ENCODE results near the gene NKAPD1.
A peak's percentile ranks its signal among the peaks of the same experiment; 100 is the strongest.
"Not testable (repeated sequence)": the region's sequence is repeated elsewhere in the genome, so short reads cannot be mapped to it uniquely, and the experiment has no call there.

Gene NKAPD1

DNA sequence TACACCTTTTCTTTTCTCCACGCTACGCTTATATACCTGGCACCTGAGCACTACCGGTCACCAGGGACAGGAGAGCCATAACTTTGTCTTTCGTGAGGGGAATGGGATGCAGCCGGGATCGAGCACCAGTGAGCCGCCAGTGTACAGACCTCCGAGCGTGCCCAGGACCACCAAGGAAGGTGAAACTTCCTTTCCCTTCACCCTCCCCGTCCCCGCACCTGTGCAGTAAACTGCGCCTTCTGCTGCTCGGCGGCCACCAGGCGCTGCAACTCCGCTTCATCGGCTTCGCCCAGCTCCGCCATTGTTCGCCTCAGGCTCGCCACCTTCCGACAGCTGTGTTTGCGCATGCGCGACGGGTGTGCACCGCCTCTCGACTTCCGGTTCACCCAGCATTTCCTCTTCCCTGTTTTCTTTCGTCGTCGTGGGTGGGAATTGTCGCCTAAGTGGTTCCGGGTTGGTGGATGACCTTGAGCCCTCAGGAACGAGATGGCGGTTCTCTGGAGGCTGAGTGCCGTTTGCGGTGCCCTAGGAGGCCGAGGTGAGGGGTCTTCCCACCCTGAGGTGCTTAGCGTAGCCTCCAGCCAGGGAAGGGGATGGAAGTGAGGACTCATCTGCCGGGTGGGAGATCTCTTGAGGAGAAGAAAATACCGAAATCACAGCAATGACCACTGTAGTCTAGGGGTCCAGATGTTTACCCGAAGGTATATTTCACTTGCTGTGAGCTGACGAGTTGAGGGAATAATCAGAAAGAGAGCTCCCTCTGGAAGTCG is 12.5 kb downstream of the NKAPD1 start, which contains the start of the genes SDHD and TIMM8B:
Gene SDHD (plus strand): TSS at position 452 of the 770 bp plus-strand sequence. CDS start 35 bp downstream, at position 487.
Gene TIMM8B (minus strand): TSS at position 335 of the 770 bp plus-strand sequence. CDS start 33 bp downstream, at position 302.
- DNase-seq: peak; percentile 96

DNA sequence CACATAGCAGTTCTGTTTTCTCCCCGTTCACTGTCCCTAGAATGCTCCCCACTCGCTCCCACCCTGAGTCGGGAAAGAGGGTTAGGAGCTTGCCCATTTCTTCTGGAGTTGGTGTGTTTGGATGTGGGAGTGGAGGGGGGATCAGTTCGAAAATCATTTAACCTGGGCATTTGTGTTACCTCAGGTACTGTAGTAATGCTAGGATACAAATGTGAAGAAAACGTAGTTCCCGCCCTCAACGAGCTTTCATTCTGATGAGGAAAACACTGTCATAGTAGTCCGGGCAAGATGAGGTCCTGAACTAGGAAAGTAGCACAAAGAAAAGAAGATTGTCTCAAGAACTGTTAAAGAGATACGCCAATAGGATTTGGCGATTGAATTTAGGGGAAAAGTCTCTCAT is 13.1 kb downstream of the NKAPD1 start:
- no peak for DNase-seq

DNA sequence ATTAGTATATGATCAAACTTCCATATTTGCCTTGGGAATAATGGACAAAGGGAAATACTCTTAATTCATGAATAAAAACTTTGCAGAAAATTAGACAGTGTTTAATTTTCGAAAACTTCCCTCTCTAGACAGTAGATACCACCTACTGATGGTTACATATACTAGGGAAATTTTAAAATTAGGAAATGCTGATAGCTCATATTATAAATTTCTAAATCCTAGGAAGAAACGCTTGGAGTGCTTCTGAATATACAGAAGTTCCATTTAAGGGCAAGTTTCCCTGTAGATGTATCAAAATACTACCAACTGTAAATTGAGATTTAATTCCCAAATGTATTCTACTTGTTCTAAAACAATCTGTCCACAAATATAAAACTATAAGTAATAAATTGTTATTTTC is 21.2 kb downstream of the NKAPD1 start:
- DNase-seq: not testable (repeated sequence)

DNA sequence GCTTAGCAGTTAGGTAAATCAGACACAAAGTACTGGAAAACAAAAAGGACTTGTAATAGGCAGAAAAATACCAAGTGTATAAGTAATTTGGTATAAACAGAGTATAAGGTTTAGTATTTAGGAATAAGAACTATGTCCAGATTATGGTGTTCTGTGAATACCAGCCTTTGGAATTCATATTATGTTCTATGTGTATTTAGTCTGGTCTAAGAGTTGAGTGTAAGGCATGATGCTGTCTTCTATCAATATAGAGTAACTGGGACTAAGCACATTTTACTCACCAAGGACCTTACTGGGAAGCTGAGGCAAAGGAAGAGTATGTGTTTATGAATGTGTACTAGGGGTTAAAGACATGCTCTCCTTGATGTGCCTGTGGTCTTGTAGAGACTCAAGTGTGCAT is 22.1 kb downstream of the NKAPD1 start:
- no peak for DNase-seq

DNA sequence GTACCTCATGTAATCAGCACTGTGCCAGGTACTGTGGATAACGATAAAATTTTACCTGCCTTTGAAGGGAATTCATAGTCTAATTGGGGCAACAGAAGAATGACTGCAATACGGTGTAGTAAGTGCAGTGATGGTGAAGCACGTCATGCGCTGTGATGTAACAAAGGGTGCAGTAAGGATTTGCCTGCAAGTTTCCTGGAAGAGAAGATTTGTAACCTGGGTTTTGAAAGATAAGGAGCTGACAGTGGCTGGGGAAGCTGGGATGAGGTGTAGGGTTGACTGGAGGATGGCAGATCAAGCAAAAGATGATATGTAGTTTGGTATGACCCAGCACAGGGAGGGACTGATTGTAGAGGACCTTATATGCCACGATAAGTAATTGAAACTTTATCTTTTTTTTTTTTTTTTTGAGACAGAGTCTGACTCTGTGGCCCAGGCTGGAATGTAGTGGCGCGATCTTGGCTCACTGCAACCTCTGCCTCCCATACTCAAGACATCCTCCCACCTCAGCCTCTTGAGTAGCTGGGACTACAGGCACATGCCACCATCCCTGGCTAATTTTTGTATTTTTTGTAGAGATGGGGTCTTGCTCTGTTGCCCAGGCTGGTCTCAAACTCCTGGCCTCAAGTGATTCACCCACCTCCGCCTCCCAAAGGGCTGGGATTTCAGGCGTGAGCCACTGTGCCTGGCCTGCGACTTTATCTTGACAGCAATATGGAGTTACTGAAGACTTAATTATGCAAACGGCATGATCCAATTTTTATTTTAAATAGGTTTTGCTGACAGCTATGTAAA is 23.8 kb downstream of the NKAPD1 start:
- DNase-seq: no peak

DNA sequence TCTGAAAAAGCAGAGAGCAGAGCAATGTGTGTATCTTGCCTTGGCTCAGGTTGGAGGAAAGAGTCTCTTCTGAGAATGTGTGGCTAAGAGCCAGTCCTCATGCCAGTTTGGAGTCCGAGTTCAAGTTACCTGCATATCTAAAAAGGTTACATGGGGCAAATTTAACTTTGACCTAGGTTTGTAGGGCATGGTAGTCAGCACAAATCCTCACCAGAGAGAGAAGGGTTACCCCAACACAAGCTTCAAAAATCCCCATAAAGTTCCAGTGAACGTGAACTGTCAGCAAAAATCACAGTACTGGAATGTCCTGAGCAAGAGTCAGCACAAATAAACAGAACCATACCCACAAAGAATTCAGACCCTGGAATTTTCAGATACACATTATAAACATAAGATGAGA is 26.4 kb downstream of the NKAPD1 start:
- DNase-seq: no peak

DNA sequence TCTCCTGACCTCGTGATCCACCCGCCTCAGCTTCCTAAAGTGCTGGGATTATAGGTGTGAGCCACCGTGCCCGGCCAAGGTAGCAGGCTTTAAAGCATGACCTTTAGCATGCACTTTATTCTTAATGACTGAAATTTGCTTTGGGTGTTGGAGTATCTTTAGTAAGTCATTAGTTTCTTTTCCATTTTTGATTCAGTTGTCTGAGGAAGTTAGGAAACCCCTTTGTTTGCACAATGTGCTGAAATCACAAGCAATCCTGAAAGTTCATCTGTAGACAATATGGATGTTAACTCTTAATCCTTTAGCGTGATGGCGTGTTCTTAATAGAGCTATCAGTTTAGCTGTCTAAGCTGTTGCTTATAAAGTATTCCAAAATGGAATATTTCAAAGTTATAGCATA is 29.3 kb downstream of the NKAPD1 start:
- no peak for DNase-seq

DNA sequence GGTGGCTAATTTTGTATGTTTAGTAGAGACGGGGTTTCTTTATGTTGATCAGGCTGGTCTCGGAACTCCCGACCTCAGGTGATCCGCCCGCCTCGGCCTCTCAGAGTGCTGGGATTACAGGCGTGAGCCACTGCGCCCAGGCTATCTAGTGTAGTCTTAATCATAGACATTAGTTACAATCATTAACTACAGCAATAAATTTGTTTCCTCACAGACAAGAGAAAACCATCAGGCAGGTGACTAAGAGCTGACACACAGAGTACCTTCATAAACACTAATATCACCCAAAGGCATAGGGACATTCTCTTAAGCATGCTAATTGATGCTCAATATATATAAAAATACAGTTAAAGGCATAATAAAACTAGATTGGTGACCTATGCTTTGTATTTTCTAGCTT is 32.0 kb downstream of the NKAPD1 start:
- no peak for DNase-seq

DNA sequence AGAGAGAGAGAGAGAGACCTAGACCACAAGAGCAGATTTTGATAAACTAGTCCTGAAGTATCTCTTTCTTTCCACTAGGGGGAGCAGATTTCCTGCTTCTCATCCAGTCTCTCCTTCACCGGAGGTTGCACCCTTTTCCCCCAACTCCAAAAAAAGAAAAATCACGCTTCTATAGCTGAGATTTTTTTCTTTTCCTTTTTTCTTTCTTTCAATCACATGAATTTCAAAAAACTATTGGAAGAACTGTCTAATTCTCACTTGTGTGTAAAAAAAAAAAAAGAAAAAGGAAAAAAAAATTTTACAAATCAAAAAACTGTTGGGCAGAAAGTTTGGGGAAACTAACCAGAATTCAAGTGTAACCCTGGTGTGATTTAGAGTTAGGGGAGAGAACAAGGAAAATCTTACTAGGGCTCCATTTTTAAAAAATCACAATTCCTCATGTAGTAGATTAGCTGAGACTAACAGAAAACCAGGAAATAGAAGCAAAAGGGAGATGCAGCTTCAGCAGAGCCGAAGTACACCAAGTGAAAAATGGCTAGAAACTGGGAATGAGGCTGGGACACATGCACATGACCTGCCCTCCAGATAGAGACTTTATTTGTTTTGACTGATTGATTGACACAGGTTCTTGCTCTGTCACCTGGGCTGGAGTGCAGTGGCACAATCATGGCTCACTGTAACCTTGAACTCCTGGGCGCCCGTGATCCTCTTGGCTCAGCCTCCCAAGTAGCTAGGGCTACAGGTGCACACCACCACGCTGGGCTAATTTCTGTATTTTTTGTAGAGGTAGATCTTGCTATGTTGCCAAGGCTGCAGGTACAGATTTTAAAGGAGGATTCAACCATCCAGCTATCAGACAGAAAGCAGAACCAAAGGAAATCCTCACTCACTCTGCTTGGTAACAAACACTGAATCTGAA is 39.7 kb downstream of the NKAPD1 start:
- peak; percentile 44 for DNase-seq

DNA sequence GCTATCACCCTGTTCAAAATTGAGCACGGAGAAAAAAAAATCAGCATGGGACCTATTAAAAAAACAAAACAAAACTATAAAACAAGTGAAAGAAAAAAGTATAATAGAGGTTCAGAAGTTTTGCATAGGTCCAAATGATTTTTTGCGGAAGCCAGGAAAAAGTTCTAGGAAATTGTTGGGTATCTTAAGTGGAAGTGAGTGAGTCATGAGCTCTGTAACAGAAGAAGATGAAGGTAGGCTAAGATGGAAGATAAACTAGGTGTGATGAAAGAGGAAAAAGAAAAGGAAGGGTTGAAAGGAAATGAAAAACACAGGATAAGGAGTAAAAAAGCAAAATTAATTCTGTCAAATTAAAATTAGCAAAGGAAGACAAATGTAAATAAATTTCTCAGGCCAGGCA is 40.4 kb downstream of the NKAPD1 start:
- DNase-seq: no peak

DNA sequence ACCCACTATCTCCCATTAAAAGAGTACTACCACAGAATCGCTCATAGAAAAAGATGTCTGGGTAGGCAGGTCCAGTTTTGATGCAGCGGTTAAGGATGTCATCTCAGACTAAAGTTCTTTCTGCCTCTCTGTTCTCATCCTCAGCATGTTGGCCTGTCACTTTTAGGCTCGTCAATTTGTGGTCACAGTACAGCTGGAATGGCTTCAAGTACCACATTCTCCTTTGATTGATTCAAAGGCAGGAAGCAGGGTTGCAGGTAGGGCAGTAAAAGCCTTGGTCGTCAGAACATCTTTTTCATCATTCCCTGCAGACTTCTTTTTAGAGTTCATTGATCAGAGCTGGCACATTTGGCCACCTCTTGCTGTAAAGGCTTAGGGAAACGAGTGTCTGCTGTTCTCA is 41.3 kb downstream of the NKAPD1 start:
- no peak for DNase-seq

DNA sequence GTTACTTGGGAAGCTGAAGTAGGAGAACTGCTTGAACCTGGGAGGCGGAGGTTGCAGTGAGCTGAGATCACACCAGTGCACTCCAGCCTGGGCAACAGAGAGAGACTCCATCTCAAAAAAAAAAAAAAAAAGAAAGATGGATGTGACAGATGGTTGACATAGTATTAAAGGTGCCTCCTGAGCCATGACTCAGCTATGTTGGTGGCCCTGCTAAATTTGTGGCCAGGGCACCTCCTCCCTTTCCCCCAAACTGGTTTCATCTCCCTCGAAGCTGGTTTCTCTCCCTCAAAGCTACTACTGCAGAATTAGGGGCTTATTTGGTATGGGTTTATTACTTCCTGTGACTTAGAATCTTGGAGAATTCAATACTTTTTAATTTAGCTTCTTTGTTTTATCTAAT is 44.1 kb downstream of the NKAPD1 start:
- DNase-seq: no peak

DNA sequence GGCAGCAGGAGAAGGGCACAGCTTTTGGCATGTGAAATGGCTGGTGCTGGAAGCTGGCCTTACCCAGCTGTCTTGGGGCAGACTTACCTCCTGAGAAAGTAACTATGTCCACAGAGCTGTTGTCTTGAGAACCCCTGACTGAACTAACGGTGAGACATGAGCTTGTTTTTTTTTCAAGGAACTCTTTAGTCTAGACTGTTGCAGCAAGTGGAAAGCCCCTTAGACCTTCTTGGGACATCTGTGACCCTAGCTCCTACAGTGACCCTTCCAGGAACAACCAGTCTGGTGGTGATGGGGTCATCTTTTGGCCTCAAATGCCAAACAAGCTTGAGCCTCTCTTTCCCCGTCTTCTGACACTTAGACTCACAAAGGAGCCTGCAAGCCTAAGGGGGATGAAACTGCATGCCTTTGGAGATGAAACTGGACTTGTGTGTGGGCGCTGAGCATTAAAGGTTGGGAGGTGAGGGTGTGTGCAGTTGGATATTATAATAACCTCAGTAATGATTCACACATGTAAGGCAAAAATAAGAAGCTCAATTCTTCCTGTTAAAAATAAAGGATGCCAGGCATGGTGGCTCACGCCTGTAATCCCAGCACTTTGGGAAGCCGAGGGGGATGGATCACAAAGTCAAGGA is 48.0 kb downstream of the NKAPD1 start:
- no peak for DNase-seq

DNA sequence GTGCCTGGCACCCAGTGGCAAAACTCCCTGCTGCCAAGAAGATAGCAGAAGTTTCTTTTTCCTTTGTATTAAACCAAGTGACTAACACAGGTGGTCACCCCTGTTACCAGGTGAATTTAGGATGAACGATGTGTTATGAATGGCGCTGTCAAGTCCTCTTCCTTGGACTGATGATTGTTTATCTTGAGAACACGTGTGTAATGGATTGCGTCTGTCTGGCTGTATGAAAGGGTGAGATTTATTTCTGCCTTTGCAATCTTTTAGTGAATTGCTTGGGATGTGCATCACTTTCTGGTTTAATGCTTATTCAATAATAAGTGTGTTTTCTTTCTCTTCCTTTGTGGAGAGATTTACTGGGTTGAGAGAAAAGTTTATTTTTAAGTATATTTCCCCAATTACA is 49.0 kb downstream of the NKAPD1 start:
- DNase-seq: no peak

DNA sequence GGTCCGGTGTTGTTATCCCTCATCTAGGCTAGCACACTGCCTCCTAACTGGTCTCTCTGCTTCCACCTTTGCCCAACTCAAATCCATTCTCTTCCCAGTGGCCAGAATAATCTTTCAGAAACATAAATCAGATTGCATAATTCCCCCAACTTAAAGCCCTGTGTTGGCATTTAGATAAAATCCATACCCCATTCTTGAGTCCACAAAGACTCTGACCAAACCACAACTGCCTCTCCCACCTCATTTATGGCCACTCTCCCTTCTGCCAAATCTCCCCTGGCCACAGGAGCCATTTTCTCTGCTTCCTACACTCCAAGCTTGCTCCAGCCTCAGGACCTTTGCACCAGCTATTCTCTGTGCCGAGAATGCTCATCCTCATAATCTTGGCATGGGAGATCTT is 53.0 kb downstream of the NKAPD1 start:
- no peak for DNase-seq

DNA sequence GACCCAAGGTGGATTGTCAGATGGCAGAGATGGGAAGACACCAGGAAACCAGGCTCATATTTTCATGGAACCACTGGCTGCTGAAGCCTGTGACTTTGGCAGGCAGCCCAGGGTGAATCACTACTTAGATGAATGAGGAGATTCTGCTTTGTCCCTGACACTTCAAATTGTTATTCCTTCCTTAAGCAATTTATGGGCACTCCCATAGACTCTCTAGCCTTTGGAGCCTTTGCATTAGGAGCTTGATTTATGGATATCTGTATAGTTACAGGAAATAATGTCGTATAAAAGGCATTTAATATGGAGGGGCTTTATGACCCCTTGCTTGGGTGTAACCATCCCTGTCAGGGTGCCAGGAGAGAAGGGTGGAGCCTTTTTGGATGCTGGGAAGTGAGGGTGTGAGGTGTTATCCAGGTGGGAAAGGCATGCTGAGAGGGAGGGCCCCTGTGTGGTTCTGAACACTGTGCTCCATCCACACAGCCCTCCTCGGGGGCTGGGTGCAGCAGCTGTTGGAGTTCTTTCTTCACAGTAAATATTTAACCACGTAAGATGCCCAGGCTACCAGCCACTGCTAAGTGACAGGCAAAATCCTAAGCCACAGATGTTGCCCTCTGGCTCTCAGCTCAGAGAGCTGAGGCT is 54.5 kb downstream of the NKAPD1 start:
- peak; percentile 18 for DNase-seq

DNA sequence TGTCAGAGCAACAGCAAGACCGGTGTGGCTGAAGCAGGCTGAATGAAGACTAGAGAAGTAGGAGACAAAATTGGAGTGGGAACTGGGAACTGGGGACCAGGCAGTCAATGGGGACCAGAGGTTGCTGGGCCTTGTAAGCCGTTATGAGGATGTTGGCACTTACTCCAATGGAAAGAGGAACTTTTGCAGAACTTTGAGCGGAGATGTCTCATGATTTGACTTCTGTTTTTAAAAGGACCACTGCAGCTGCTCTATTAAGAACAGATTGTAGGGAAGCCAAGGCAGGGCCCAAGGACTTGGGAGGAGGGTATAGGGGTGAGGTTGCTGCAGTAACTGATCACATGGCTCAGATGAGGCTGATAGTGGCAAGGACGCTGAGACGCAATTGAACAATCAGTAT is 55.6 kb downstream of the NKAPD1 start:
- no peak for DNase-seq

DNA sequence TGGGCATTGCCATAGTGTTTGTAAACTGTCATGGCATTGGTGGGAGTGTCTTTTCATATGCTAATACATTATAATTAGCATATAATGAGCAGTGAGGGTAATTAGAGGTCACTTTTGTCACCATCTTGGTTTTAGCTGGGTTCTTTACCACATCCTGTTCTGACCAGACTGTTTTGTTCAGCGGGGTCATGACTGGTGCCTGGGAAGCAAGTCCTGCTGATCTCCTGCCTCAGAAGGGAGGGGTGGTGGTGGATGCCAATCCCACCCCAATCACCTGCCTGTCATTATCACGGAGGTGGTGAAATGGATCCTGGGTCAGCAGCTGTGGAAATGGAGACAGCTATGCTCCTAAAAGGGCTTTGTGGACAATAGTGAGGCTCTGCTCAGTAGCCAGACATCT is 58.6 kb downstream of the NKAPD1 start:
- DNase-seq: no peak

DNA sequence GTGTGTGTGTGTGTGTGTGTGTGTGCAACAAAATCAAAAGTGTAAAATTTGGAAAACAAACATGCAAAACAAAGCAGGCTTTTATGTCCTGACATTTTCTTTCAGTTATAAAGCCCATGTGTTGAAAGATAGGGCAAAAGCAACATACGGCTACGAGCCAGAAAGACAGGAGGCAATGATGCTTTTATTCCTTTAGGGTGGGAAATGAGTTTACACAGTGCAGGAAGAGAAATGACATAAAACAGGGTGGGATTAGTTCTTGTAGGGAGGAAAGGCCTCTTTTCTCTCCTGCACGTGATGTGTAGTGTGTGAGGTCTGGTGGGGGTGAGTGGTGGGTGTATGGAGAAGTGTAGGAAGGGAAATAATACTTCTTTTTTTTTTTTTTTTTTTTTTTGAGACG is 60.4 kb downstream of the NKAPD1 start:
- DNase-seq: no peak

All from DMS79 (cell line).